Stimulated activated CD8-positive, alpha-beta memory T cell treated with anti-CD3 and anti-CD28 coated beads, Interleukin-2, amount 100 ng/mL, for 1 hour (primary cell): ENCODE data around the gene HOATZ.

Source experiments
- DNase-seq, 2 donors: peaks; one replicate each; pipeline ENCODE4 v3.0.0-alpha.2; 2020; ENCODE audit warnings: low read depth in 2 of 2

The HOATZ gene

DNA sequence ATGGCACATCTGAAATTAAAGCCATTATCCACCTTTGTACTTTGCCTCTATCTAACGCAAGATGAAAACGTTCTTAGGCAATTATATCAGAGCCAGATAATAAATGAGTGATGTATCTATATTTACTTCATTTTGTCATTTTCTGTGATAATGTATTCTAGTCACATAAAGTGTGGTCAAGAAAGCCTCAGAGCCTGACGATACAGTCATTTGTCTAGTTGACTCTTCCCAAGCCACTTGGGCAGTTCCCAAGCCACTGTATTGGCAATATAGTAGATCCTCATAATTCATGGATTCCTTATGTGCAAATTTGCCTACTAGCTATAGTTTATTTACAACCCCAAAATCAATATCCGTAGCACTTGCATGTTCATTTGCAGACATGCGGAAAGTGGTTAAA is 7.8 kb downstream of the HOATZ start:
- no peak for DNase-seq

- no peak for DNase-seq
Measured at GRCh38 chr11:111523343-111523742, 8.8 kb downstream of the HOATZ start.

GRCh38 chr11:111524056-111524455 is 9.5 kb downstream of the HOATZ start:
- DNase-seq: no peak

GRCh38 chr11:111525456-111525855 is 10.9 kb downstream of the HOATZ start:
- no peak for DNase-seq

GRCh38 chr11:111526501-111526900 is 11.9 kb downstream of the HOATZ start:
- no peak for DNase-seq

- DNase-seq: no peak
Measured at GRCh38 chr11:111527279-111527678, 12.7 kb downstream of the HOATZ start.

GRCh38 chr11:111528557-111528956 is 14.0 kb downstream of the HOATZ start:
- DNase-seq: no peak

DNA sequence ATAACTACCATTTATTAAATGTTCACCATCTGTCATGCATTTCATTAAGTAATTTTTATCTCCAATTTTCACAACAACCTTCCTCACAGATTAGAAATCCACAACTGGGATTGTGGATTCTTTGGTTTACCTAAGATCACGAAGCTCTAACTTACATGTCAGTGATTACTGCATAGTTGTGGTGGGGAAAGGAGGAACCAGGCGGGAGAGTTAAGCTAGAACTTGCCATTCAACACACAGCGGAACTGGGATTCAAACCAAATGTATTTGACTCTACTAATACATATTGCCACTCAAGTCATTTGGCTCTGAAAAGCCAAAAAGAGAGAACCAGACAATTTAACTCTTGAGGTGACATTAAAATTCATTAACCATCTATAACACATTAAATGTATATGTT is 15.5 kb downstream of the HOATZ start:
- DNase-seq: no peak

- no peak for DNase-seq
Measured at GRCh38 chr11:111531136-111531535, 16.6 kb downstream of the HOATZ start.

DNA sequence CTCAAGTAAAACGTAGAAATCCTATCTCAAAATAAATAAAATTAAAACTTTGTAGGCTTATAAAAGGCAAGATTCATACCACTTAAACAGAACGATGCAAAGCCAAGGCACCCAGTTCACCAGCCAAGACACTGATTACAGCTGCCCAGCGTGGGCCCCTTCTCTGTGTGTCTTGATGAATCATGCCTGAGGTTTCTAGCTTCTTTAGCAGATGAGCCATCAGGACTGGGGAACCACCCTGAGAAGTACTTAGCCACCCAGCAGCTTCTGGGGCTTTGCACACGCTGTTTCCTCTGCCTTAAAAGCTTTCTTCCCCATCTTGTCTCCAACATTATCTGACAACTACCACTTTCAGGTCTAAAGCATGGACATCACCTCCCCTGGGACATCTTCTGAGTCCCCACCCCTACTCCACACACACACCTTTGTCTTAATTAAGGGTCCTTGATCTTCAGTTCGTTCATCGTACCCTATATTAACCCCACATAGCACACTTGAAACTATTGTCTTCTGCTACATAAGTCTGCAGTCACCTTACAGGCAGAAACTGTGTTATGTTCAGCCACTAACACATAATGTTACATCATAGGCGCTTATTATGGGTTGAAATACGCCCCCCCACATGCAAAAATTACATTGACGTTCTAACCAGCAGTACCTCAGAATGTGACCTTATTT is 17.2 kb downstream of the HOATZ start:
- DNase-seq: peak in 1 of 2 donors; percentile 39

DNA sequence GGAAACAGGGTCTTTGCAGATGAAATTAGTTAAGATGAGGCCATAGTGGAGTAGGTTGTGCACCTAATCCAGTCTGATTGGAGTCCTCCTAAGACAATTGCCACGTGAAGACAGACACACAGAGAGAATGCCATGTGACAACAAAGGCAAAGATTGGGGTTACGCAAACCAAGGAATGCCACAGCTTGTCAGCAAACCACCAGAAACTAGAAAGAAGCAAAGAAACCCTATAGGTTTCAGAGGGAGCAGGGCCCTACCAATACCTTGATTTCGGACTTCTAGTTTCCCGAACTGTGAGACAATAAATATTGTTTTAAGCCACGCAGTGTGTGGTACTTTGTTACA is 17.8 kb downstream of the HOATZ start:
- no peak for DNase-seq

DNA sequence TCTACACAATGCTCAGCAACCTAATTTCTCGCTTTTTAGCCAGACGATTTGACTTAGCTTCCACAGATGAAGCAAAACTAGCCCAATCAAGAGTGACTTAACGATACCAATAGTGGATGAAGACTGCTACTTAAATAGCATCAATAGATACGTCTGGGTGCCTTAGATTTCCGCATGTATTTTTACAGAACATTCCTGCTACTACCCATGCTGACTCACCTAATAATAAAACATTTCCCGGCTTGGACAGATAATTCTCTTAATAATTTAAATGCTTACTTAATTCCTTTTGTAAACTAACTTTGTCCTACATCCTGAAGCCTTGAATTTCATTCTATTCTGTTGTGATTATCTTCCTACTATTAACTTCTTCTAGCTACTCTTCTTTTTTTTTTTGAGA is 20.7 kb downstream of the HOATZ start:
- no peak for DNase-seq

DNA sequence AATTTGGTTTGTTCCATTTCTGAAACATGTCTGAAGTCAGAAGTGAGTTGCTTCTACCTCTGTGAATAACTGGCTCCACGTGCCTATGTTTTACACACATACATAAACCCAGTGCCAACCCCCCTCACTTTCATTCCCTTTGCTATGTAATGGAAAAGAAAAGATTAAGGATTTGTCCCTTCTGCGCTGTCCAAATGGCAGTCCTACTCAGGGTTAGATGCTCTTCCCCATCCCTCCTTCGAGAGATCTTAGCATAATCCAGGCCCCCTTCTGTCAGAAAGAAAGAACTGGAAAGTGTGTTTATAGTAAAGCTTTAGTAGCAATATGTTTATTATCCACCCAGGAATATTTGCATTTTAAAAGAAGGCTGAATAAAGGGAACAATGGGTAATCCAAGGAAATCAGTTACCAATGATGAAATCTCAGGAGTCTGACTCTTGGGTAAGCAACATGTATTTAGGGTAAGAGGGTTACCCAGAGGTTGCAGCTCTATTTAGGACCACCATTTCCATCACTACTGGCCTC is 22.8 kb downstream of the HOATZ start:
- DNase-seq: no peak

GRCh38 chr11:111538407-111539114 is 24.0 kb downstream of the HOATZ start:
- DNase-seq: no peak

DNA sequence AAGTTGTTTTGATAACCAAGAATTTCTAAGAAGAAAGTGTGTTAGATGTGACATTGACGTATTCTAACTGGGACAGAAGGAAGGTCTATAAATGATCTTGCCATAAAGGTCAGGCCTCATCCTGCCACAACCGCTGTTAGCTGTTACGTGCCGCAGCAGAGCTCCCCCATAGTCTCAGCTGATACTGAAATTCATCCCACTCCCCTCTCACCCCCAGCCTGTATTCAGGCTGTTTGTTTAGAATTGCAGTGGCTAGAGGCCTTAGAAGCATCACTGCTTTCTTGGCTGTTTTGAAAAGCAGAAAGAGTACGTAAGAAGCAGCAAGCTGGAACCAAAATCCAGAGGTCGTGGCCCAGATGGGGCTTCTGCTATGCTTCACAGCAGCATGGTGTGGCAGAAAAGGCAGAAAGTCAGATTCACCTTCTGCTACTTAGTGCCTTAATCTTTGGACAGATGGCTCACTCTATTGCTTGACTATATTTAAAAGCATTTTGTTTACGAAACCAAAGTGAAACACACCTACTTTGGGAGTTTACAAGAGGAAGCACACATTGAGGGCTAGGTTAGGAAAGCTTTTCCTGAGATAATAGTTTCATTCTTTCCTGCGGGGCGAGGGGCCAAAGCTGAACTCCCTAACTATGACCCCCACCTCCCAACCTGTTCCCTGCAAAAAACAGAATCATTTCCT is 25.0 kb downstream of the HOATZ start:
- no peak for DNase-seq

DNA sequence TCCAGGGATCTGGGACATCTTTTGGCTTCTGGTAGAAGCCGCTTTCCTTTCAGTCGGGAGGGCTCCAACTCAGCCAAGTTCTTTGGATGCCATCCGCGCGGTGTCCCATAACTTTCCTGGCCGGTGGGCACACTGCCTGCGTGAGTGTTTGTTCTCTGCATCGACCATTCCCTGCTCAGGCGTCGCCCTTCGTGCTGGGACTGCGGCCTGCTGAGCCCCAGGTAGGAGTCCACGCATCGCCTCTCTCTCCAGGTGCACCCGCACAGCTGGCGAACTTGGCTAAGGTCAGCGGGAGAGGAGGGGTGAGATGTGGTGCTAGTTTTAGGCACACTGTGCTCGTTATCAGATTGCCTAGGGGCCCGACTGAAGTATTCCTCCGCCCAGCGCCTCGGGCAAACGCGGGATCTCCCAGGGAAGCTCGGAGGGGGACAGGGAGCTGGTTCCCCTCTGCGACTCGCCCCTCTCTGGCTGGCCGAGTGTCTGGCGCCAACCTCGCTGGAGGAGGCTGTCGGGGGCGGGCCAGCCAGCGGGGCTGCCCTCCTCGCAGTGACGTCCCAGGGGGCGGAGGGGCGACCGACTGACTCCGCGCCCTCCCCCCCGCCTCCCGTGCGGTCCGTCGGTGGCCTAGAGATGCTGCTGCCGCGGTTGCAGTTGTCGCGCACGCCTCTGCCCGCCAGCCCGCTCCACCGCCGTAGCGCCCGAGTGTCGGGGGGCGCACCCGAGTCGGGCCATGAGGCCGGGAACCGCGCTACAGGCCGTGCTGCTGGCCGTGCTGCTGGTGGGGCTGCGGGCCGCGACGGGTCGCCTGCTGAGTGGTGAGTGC is 25.7 kb downstream of the HOATZ start, which contains the start of gene LAYN:
LAYN (plus strand) TSS at position 607 of the 823 bp plus-strand sequence; CDS start at position 731, 124 bp downstream.
- DNase-seq: peak in 1 of 2 donors; percentile 21

DNA sequence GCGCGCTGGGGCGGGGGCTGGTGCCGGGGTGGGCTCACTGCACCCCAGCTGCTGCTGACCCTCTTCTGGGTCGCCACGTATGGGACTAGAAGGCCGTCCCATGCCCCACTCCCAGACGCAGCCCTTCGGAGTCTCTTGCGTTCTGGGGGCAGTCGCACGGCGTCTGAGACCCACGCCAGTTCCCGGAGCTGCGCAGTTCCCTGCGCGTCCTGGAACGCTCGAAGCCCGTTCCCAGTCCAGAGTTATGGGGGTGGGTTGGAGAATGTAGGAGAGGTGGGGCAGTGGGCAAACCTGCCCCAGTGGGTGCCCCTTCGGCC is 26.3 kb downstream of the HOATZ start:
- DNase-seq: no peak

DNA sequence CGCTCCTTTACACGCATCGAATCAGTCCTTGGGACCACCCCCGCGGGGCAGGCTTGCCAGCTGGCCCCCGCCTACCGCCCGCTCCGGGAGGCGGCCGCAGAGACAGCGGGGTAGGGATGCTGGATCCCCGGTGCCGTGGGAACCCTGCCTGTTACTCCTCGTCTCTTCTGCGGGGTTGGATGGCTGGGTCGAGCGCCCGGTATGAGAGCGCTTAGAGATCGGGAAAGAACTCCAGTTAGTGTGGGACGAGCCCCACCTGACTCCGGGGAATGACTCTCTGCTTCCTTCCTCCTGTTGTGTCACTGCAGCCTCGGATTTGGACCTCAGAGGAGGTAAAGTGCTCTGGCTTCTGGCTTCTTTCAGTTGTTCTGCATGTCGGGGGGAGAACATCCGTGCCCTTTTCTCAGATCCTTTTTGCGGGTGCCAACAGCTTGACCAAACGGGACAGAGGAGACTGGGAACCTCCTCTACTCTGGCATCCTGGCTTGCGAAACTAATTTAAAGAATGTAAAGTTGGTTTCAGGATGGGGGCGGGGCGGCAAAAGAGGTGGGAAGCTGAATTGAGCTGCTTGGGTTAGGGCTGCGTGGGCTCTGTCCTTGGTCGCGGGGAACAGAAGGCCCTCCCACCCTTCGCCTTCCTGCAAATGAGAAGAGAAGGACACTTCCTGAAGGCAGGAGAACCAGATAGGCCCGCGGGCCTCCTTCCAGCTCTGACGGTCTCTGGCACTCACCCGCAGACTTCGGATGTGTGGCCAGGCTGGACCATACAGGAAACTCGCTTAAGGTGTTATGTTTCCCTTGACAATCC is 26.9 kb downstream of the HOATZ start:
- no peak for DNase-seq

DNA sequence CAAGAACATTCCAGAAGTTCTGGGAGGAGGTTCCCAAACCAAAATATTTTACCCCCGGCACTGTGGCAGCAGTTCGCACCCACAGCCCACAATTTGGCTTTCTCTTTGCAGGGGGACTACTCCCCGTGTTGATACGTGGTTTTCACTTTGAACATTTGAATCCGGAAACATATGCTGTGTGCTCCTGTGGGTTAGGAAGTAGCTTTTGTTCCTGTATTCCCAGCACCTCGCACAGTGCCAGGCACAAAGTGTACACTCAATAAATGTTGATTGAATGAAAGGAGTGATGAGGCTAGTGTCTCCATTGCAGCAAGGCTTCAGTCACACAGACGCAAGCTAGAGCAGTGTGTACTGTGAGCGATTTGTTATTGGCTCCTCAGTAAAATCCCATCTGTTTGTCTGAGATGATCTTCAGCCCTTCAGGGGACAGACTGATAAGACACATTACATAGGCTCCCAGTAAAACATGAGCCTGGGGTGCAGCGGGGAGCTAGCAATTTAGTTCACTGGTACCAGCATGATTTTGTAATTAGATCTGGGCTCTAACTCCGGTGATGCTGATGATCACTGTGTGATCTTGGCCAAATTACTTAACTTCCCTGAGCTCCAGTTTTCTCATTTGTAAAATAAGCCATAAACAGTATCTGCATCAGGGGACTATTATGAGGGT is 28.2 kb downstream of the HOATZ start:
- DNase-seq: no peak

GRCh38 chr11:111548525-111548924 is 33.9 kb downstream of the HOATZ start:
- no peak for DNase-seq
